Measurements from ENCODE around the gene GOLGA3.
A peak's percentile ranks its signal among the peaks of the same experiment; 100 is the strongest.
"Not testable (repeated sequence)": the region's sequence is repeated elsewhere in the genome, so short reads cannot be mapped to it uniquely, and the experiment has no call there.

The GOLGA3 gene

DNA sequence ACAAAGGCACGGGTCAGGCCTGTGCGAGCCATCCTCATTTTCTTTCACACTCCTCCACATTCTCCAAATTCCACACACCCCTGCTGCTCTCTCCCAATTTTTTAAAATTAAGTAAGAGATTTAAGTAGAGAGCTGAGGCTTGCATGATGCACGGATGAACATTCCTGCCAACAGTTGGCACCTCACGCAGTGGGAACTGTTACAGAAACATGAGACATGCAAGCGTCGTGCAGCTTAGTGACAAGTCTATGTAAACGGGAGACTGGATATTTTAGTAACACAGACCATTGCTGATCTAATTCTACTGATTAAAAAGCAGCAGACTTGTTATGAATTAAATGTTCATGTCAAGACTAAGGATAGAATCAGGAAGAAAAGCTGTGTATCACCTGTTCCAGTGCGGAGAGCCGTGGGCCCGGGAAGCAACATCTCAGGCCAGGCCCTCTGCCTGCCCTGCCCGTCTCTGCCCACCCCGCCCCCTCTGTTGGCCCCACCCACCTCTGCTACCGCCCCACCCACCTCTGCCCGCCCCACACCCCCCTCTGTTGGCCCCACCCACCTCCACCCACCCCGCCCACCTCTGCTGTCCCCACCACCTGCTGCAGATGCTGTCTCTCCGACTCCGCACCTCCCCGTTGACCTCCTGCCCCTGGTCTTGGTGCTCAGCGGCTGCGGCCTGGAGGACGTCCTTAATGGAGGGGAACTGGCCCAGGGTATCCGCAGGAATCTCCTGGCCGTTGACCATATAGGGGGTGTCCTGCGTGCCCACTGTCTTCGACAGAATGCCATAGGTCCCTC is 21.2 kb downstream of the GOLGA3 start:
- no peak for DNase-seq

DNA sequence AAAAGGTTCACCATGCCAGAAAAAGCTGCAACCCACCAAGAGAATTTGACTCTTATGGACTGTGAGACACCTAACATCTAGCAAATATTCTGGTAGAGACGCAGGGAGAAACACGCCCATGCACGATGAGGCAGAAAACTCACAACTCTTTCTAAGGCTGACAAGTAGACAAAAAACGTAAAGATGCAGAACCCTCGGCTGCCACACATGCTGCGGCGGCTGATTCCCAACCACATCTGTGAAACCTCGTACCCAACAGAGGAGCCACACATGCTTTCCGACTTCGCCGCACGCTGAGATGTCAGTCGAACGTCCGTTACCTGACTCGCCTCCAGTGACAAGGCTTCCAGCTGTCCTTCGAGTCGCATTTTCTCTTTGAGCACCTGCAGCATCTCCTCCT is 21.8 kb downstream of the GOLGA3 start:
- peak; percentile 44 for DNase-seq

DNA sequence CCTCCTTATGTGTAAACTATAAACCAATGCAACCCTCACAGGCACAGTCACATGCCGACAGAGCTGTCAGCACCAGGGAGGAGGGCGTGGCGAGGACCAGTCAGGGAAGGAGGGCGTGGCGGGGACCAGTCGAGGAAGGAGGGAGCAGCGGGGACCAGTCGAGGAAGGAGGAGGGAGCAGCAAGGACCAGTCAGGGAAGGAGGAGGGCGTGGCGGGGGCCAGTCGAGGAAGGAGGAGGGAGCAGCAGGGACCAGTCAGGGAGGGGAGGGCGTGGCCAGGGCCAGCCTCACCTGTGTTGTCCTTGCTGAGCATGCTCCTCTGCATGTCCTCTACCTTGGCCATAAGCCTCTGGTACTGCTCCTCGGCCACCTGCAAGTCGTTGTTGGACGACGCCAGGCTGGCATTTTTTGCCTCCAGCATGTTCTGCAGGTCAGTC is 24.2 kb downstream of the GOLGA3 start:
- no peak for DNase-seq

GRCh38 chr12:132803888-132804287 is 24.8 kb downstream of the GOLGA3 start:
- DNase-seq: no peak

DNA sequence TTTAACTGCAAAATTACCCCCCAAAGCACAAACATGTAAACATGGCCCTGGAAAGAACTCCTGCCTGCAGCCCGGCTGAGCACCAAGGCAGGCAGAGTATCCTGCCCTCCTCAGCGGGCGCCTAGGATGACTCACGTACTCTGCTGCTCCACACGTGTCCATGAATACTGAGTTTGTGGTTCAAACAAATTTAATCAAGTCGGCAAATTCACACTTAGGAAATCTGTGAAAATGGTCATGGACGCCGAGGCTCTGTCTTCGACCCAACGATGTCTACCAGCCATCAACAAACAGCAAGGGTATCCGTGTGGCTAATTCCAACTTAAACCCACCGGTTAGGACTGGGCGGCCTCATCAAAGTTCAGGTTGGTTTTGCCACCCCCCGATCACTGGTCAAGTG is 25.5 kb downstream of the GOLGA3 start:
- no peak for DNase-seq

DNA sequence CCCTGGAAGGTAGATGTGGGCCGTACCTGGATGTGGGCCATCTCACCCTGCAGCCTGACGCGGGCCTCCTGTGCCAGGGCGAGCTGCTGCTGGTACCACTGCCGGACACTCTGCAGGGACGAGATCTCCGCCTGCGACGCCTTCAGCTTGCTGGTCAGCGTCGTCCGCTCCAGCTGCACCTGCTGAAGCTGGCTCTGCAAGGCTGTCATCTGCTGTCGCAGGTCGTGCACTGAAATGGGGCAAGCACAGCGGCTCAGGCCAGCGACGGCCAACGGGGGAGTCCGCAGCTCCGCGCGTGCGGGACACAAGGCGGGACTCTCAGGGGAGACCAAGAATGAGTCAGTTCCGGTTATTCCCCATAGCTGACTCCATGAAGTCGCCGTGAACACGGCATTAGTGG is 26.9 kb downstream of the GOLGA3 start:
- DNase-seq: no peak

- DNase-seq: no peak
Observed at GRCh38 chr12:132798836-132799235, 29.8 kb downstream of the GOLGA3 start.

DNA sequence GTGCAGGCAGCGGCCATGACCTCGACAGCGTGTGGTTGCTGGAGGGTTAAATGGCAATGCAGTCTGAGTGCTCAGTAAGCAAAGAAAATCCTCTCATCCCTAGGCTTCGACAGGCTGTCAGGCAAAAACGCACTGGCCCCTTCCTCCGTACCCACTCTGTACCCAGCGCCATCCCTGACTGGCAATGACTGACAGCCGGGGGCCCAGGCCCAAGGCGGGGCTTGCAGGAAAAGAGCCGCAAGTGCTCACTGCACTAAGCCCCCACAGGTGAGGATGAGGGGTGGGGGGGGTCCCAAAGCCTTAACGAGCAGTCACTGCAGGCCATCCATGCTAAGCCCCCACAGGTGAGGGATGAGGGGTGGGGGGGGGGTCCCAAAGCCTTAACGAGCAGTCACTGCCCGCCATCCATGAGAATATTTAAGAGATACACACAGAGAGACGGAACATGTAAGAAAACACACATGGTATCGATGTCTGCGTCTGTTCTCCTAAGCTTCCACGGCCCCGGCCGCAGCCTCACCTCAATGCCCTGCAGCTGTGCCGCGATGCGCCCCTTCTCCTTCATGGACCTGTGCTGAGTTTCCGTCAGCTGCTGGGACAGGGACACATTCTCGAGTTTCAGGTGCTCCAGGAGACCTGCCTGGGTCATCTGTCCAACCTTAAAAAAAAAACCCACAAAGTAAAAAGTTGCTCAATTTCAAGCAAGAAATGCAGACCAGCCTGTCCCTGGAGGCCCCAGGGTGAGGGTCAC is 30.7 kb downstream of the GOLGA3 start:
- DNase-seq: no peak

DNA sequence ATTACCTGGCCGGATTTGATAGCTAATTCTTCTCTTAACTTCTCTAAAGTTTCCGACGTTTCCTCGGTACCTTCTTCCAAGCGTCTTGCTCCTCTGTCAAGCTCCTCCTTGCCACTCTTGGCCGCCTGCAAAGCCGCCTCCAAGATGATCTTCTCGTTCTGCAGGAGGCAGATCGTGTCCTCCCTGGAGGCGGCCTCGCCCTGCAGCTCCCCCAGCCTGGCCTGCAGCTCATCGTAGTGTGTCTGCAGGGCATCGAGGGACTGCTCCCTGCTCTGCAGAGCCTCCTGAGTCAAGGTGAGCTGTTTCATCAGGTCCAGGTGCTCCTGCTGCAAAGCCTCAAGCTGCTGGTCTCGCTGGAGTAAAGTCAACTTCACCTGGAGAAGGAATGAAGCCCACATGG is 32.8 kb downstream of the GOLGA3 start:
- no peak for DNase-seq

GRCh38 chr12:132791940-132792339 is 36.7 kb downstream of the GOLGA3 start:
- not testable (repeated sequence) for DNase-seq

GRCh38 chr12:132789099-132789471 is 39.6 kb downstream of the GOLGA3 start:
- no peak for DNase-seq

- no peak for DNase-seq
Observed at GRCh38 chr12:132788375-132789098, 40.1 kb downstream of the GOLGA3 start.

- no peak for DNase-seq
Observed at GRCh38 chr12:132787877-132788276, 40.8 kb downstream of the GOLGA3 start.

GRCh38 chr12:132786192-132786591 is 42.5 kb downstream of the GOLGA3 start:
- no peak for DNase-seq

DNA sequence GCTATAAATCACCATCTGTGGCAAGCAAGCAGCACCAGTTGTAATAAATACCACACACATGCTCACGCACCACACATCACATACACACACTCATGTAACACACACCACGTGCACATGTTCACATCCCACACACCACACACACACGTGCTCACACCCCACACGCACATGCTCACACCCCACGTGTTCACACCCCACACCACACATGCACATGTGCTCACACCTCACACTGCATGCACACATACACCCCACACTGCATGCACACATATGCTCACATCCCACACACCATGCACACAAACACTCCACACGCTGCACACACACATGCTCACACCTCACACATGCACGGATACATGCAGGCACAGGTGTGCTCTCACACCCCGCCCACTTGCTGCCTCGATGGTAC is 44.1 kb downstream of the GOLGA3 start:
- DNase-seq: no peak

- DNase-seq: no peak
Observed at GRCh38 chr12:132783917-132784531, 44.6 kb downstream of the GOLGA3 start.

DNA sequence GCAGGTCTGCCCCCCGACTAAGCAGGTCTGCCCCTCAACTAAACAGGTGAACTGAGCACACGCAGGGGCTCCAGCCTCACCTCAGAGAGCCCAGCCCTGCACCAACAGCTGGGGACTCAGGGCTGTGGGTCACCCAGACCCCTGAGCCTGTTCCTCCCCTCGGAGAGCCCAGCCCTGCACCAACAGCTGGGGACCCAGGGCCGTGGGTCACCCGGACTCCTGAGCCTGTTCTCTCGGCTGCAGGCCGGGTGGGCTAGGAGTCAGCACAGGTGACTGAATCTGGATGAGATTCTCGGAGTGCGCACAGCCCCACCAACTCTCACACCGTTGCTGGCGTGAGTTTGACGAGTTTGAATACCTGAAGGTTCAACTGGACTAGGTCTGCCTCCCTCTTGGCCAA is 46.7 kb downstream of the GOLGA3 start:
- DNase-seq: no peak

GRCh38 chr12:132779781-132780353 is 48.8 kb downstream of the GOLGA3 start:
- no peak for DNase-seq

- DNase-seq: no peak
Observed at GRCh38 chr12:132777614-132778013, 51.1 kb downstream of the GOLGA3 start.

DNA sequence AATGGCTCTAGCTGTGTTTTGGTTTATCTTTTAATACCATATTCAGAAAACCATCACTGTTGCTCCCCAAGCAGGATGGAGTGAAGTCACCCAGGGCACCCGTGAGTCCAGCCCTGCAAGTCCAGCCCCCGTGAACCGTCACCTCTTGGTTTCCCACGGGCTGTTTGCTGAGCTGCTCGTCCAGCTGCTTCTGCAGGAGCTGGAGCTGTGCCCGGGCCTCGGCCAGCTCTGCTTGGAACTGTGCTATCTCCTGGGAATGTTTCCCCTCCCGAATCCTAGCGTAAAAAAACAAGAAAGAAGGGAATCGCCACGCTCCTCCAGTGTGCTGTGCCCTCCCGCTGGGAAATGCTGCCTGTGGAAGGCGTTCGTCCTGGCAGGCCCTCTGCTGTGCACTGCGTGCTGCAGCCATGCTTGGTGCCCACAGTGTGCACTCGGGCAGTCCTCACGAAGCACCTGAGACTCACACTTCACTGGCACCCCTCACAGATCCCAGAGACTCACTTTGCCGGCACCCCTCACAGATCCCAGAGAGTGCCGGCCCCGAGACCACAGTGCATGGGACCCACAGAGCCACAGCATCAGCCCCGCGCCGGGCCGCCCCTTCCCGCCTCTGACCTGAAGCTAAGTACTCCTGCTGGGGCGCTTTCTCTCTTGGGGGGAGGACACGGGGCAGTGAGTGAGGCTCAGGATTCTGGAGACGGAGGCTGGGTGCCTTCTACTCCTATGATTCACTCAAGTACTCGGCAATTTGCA is 51.7 kb downstream of the GOLGA3 start:
- no peak for DNase-seq

GRCh38 chr12:132776230-132776625 is 52.4 kb downstream of the GOLGA3 start:
- not testable (repeated sequence) for DNase-seq
